PFSK-1 (cell line): Measurements from ENCODE around the gene SFMBT2.

Experiments used
- FOXP2 ChIP-seq: optimal IDR thresholded peaks from 2 replicates; pipeline ENCODE3; 2011; ENCODE audit warnings: borderline replicate concordance, control low read depth, inconsistent platforms; ENCODE audit not compliant: insufficient read depth; ENCODE audit errors: extremely low read length, extremely low read depth
- POLR2AphosphoS5 ChIP-seq: IDR thresholded peaks from 2 replicates; pipeline ENCODE4 v1.6.1; 2012; ENCODE audit warnings: low read depth, mild to moderate bottlenecking, control low read depth, low read length, moderate library complexity
- REST ChIP-seq, 2 experiments: IDR thresholded peaks; 2 replicates each; pipeline versions ENCODE4 v1.6.1 to v1.8.0; 2011 to 2012; ENCODE audit warnings: low read depth in 2 of 2, low read length in 2 of 2, control low read depth in 1 of 2, inconsistent platforms in 1 of 2, mild to moderate bottlenecking in 1 of 2, moderate library complexity in 1 of 2; ENCODE audit not compliant: insufficient read depth in 1 of 2
- SIN3A ChIP-seq: IDR thresholded peaks from 2 replicates; pipeline ENCODE4 v1.6.1; 2012; ENCODE audit warnings: mild to moderate bottlenecking, low read length, moderate library complexity, borderline replicate concordance; ENCODE audit not compliant: insufficient read depth
- TAF1 ChIP-seq: IDR thresholded peaks from 2 replicates; pipeline ENCODE4 v1.6.1; 2012; ENCODE audit warnings: low read length, control low read depth, borderline replicate concordance; ENCODE audit not compliant: insufficient read depth

SFMBT2 gene

GRCh38 chr10:7388602-7389001, 22.2 kb downstream of the SFMBT2 start:
- TF ChIP-seq POLR2AphosphoS5 (no peak), FOXP2 (no peak), REST (IDR thresholded peaks at IDR 0.05; ENCODE audit: insufficient read depth in 1 of 2, low read depth in 2 of 2, low read length in 2 of 2) (no peak), TAF1 (no peak), SIN3A (no peak)

GRCh38 chr10:7385114-7385513, 25.7 kb downstream of the SFMBT2 start:
- TF ChIP-seq REST (IDR thresholded peaks at IDR 0.05; ENCODE audit: insufficient read depth in 1 of 2, low read depth in 2 of 2, low read length in 2 of 2) = no peak
- TF ChIP-seq SIN3A = no peak
- no peak for TF ChIP-seq TAF1

GRCh38 chr10:7383442-7383841, 27.4 kb downstream of the SFMBT2 start:
- TF ChIP-seq TAF1 (no peak), FOXP2 (no peak), POLR2AphosphoS5 (no peak), SIN3A (no peak), REST (IDR thresholded peaks at IDR 0.05; ENCODE audit: insufficient read depth in 1 of 2, low read depth in 2 of 2, low read length in 2 of 2) (no peak)

GRCh38 chr10:7380704-7381241, 30.1 kb downstream of the SFMBT2 start:
- TF ChIP-seq SIN3A (no peak), REST (IDR thresholded peaks at IDR 0.05; ENCODE audit: insufficient read depth in 1 of 2, low read depth in 2 of 2, low read length in 2 of 2) (no peak), TAF1 (no peak), POLR2AphosphoS5 (no peak), FOXP2 (no peak)

- TF ChIP-seq REST (IDR thresholded peaks at IDR 0.05; ENCODE audit: insufficient read depth in 1 of 2, low read depth in 2 of 2, low read length in 2 of 2) (no peak), SIN3A (no peak), POLR2AphosphoS5 (no peak), FOXP2 (no peak), TAF1 (no peak)
Observed at GRCh38 chr10:7378602-7379403, 32.0 kb downstream of the SFMBT2 start.
